COR-L47 (cell line): ENCODE measurements around the gene AHCYL2.
"Not testable (repeated sequence)": the region's sequence is repeated elsewhere in the genome, so short reads cannot be mapped to it uniquely, and the experiment has no call there.

Experiments used
- DNase-seq: peaks from one replicate; lab custom pipeline; 2025; lab: John Stamatoyannopoulos, UW

The AHCYL2 gene

GRCh38 chr7:129244220-129244619, 19.4 kb downstream of the AHCYL2 start:
- no peak for DNase-seq

- no peak for DNase-seq
Measured at GRCh38 chr7:129245533-129245932, 20.7 kb downstream of the AHCYL2 start.

GRCh38 chr7:129247087-129247486, 22.3 kb downstream of the AHCYL2 start:
- DNase-seq = no peak

- DNase-seq = no peak
Measured at GRCh38 chr7:129252128-129252527, 27.3 kb downstream of the AHCYL2 start.

- not testable (repeated sequence) for DNase-seq
Measured at GRCh38 chr7:129252603-129253002, 27.8 kb downstream of the AHCYL2 start.

- no peak for DNase-seq
Measured at GRCh38 chr7:129255800-129256199, 31.0 kb downstream of the AHCYL2 start.

- no peak for DNase-seq
Measured at GRCh38 chr7:129256221-129256620, 31.4 kb downstream of the AHCYL2 start.

- no peak for DNase-seq
Measured at GRCh38 chr7:129257168-129257567, 32.3 kb downstream of the AHCYL2 start.

GRCh38 chr7:129258649-129259389, 34.0 kb downstream of the AHCYL2 start:
- peak; percentile 10 for DNase-seq

- no peak for DNase-seq
Measured at GRCh38 chr7:129262324-129262723, 37.5 kb downstream of the AHCYL2 start.

- DNase-seq = no peak
Measured at GRCh38 chr7:129263168-129263567, 38.3 kb downstream of the AHCYL2 start.

- no peak for DNase-seq
Measured at GRCh38 chr7:129264534-129264933, 39.7 kb downstream of the AHCYL2 start.

- no peak for DNase-seq
Measured at GRCh38 chr7:129265328-129265727, 40.5 kb downstream of the AHCYL2 start.

- DNase-seq = no peak
Measured at GRCh38 chr7:129266181-129266580, 41.4 kb downstream of the AHCYL2 start.

- DNase-seq = no peak
Measured at GRCh38 chr7:129270077-129270476, 45.2 kb downstream of the AHCYL2 start.

GRCh38 chr7:129271500-129272355, 46.9 kb downstream of the AHCYL2 start:
- peak; percentile 49 for DNase-seq

GRCh38 chr7:129273936-129274335, 49.1 kb downstream of the AHCYL2 start:
- no peak for DNase-seq

- DNase-seq = no peak
Measured at GRCh38 chr7:129277629-129278028, 52.8 kb downstream of the AHCYL2 start.

GRCh38 chr7:129278688-129279087, 53.9 kb downstream of the AHCYL2 start:
- DNase-seq = no peak

- DNase-seq = no peak
Measured at GRCh38 chr7:129279757-129280156, 54.9 kb downstream of the AHCYL2 start.

GRCh38 chr7:129281163-129281562, 56.3 kb downstream of the AHCYL2 start:
- DNase-seq = no peak

GRCh38 chr7:129282865-129283264, 58.0 kb downstream of the AHCYL2 start:
- peak; percentile 66 for DNase-seq

GRCh38 chr7:129283936-129284335, 59.1 kb downstream of the AHCYL2 start:
- no peak for DNase-seq
